HEK293 (cell line): Measurements from ENCODE around the gene ZBTB20.

Experiments
- CTCF ChIA-PET: fragments of 350-600 bp; formaldehyde crosslinking; extraction: SDS; loops from one replicate; lab custom pipeline; 2021; ENCODE audit warnings: antibody characterized with exemption; lab: Yijun Ruan, JAX
- POLR2A ChIA-PET: fragments of 300-600 bp; formaldehyde crosslinking; extraction: SDS; loops from one replicate; lab custom pipeline; 2020; ENCODE audit warnings: antibody characterized with exemption, inconsistent platforms; lab: Yijun Ruan, JAX
- H3K27ac ChIP-seq: fragments of 200-500 bp; sonication (Bioruptor generic); 2 replicates; pipeline ENCODE4 v1.5.1; 2014; ENCODE audit warnings: low read depth, low read length, control low read depth, inconsistent platforms; ENCODE audit errors: extremely low read depth
- H3K36me3 ChIP-seq, 2 experiments: fragments of 200-500 bp in 1 of 2; sonication (Bioruptor generic) in 1 of 2; 1 replicate in 1 of 2; 2 replicates in 1 of 2; pipeline ENCODE4 v1.5.1; 2014 to 2017; ENCODE audit warnings: inconsistent platforms in 2 of 2, low read length in 2 of 2; ENCODE audit not compliant: control insufficient read depth in 2 of 2, insufficient read depth in 1 of 2
- H3K4me1 ChIP-seq: fragments of 200-500 bp; sonication (Bioruptor generic); 2 replicates; pipeline ENCODE4 v1.5.1; 2014; ENCODE audit warnings: mild to moderate bottlenecking, low read length, inconsistent platforms; ENCODE audit not compliant: control insufficient read depth, insufficient read depth
- H3K4me3 ChIP-seq: 2 replicates; pipeline ENCODE4 v1.5.1; 2011; ENCODE audit warnings: low read depth, mild to moderate bottlenecking, control low read depth, low read length, moderate library complexity
- H3K9me3 ChIP-seq: fragments of 200-500 bp; sonication (Bioruptor generic); 2 replicates; pipeline ENCODE4 v1.5.1; 2014; ENCODE audit warnings: low read depth, low read length, inconsistent platforms; ENCODE audit not compliant: control insufficient read depth, insufficient read depth
- GLI4 ChIP-seq: fragments of 450-650 bp; formaldehyde crosslinking; IDR thresholded peaks from 2 replicates; pipeline ENCODE4 v1.5.1; 2016; ENCODE audit warnings: missing biosample characterization, missing genetic modification characterization
- GLIS2 ChIP-seq: fragments of 450-650 bp; formaldehyde crosslinking; IDR thresholded peaks from 2 replicates; pipeline ENCODE4 v1.5.1; 2016; ENCODE audit warnings: missing biosample characterization, missing genetic modification characterization
- KLF7 ChIP-seq: fragments of 450-650 bp; formaldehyde crosslinking; IDR thresholded peaks from 2 replicates; pipeline ENCODE4 v1.5.1; 2016; ENCODE audit warnings: missing biosample characterization, missing genetic modification characterization, borderline replicate concordance
- RBAK ChIP-seq: fragments of 450-650 bp; formaldehyde crosslinking; IDR thresholded peaks from 2 replicates; pipeline ENCODE4 v1.5.1; 2016; ENCODE audit warnings: missing biosample characterization, missing genetic modification characterization
- REPIN1 ChIP-seq: fragments of 450-650 bp; formaldehyde crosslinking; IDR thresholded peaks from 2 replicates; pipeline ENCODE4 v1.5.1; 2017; ENCODE audit warnings: missing biosample characterization, missing genetic modification characterization, low read depth
- ZBTB49 ChIP-seq: fragments of 450-650 bp; formaldehyde crosslinking; IDR thresholded peaks from 2 replicates; pipeline ENCODE4 v1.5.1; 2016; ENCODE audit warnings: missing biosample characterization, missing genetic modification characterization, low read depth
- ZIC2 ChIP-seq: fragments of 450-650 bp; formaldehyde crosslinking; IDR thresholded peaks from 2 replicates; pipeline ENCODE4 v1.5.1; 2016; ENCODE audit warnings: missing biosample characterization, missing genetic modification characterization
- ZNF133 ChIP-seq: fragments of 450-650 bp; formaldehyde crosslinking; IDR thresholded peaks from 2 replicates; pipeline ENCODE4 v1.5.1; 2016; ENCODE audit warnings: missing biosample characterization, missing genetic modification characterization
- ZNF335 ChIP-seq: fragments of 450-650 bp; formaldehyde crosslinking; conservative IDR thresholded peaks from 2 replicates; pipeline ENCODE4 v1.5.1; 2016; ENCODE audit warnings: missing biosample characterization, missing genetic modification characterization
- ZNF350 ChIP-seq: fragments of 450-650 bp; formaldehyde crosslinking; IDR thresholded peaks from 2 replicates; pipeline ENCODE4 v1.5.0; 2017; ENCODE audit warnings: missing biosample characterization, mild to moderate bottlenecking, missing genetic modification characterization
- ZNF354C ChIP-seq: fragments of 450-650 bp; formaldehyde crosslinking; IDR thresholded peaks from 2 replicates; pipeline ENCODE4 v1.5.1; 2016; ENCODE audit warnings: missing biosample characterization, missing genetic modification characterization, low read depth, borderline replicate concordance
- ZNF391 ChIP-seq: fragments of 450-650 bp; formaldehyde crosslinking; IDR thresholded peaks from 2 replicates; pipeline ENCODE4 v1.5.1; 2016; ENCODE audit warnings: low read depth, missing biosample characterization, missing genetic modification characterization, borderline replicate concordance
- ZNF426 ChIP-seq: fragments of 450-650 bp; formaldehyde crosslinking; IDR thresholded peaks from 2 replicates; pipeline ENCODE4 v1.5.1; 2017; ENCODE audit warnings: missing biosample characterization, missing genetic modification characterization, mild to moderate bottlenecking, inconsistent platforms, moderate library complexity
- ZNF501 ChIP-seq: fragments of 450-650 bp; formaldehyde crosslinking; IDR thresholded peaks from 2 replicates; pipeline ENCODE4 v1.5.1; 2016; ENCODE audit warnings: missing biosample characterization, missing genetic modification characterization
- ZNF530 ChIP-seq: fragments of 450-650 bp; formaldehyde crosslinking; IDR thresholded peaks from 2 replicates; pipeline ENCODE4 v1.5.1; 2016; ENCODE audit warnings: low read depth, missing biosample characterization, missing genetic modification characterization
- ZNF596 ChIP-seq: fragments of 450-650 bp; IDR thresholded peaks from 2 replicates; pipeline ENCODE4 v1.5.0; 2018; ENCODE audit warnings: missing biosample characterization, mild to moderate bottlenecking, missing genetic modification characterization, moderate library complexity
- ZNF624 ChIP-seq: fragments of 450-650 bp; formaldehyde crosslinking; IDR thresholded peaks from 2 replicates; pipeline ENCODE4 v1.5.1; 2017; ENCODE audit warnings: missing biosample characterization, missing genetic modification characterization
- ZNF639 ChIP-seq: fragments of 450-650 bp; formaldehyde crosslinking; IDR thresholded peaks from 2 replicates; pipeline ENCODE4 v1.5.1; 2016; ENCODE audit warnings: missing biosample characterization, missing genetic modification characterization
- ZNF76 ChIP-seq: fragments of 450-650 bp; formaldehyde crosslinking; IDR thresholded peaks from 2 replicates; pipeline ENCODE4; 2016; ENCODE audit warnings: low read depth, missing biosample characterization, missing genetic modification characterization, borderline replicate concordance
- ZNF777 ChIP-seq: fragments of 450-650 bp; formaldehyde crosslinking; IDR thresholded peaks from 2 replicates; pipeline ENCODE4 v1.5.1; 2017; ENCODE audit warnings: missing biosample characterization, missing genetic modification characterization, borderline replicate concordance
- ZSCAN23 ChIP-seq: fragments of 450-650 bp; formaldehyde crosslinking; IDR thresholded peaks from 2 replicates; pipeline ENCODE4 v1.5.1; 2016; ENCODE audit warnings: missing biosample characterization, missing genetic modification characterization

ZBTB20 gene

GRCh38 chr3:114428044-114428595 lies 719.0 kb downstream of the ZBTB20 start:
- Histone ChIP-seq H3K4me3 (no peak overlapping the region), H3K36me3 (no peaks in the 10 kb centered on the region), H3K4me1 (no peaks in the 10 kb centered on the region), H3K27ac (no peak overlapping the region), H3K9me3 (no peaks in the 10 kb centered on the region)
- TF ChIP-seq ZNF777 (tag by site-specific recombination) (no peak), ZNF501 (tag by site-specific recombination) (no peak), ZSCAN23 (no peak), ZNF133 (tag by site-specific recombination) (no peak), ZNF354C (tag by site-specific recombination) (no peak), KLF7 (tag by site-specific recombination) (no peak), ZNF391 (tag by site-specific recombination) (no peak), REPIN1 (tag by site-specific recombination) (no peak), ZNF335 (tag by site-specific recombination) (no peak), ZNF530 (tag by site-specific recombination) (no peak), RBAK (tag by site-specific recombination) (no peak), ZIC2 (tag by site-specific recombination) (no peak), ZNF76 (tag by site-specific recombination) (no peak), ZNF596 (tag by site-specific recombination) (no peak), GLI4 (tag by site-specific recombination) (no peak), ZNF350 (no peak), ZBTB49 (tag by site-specific recombination) (no peak), GLIS2 (no peak)
- ChIA-PET CTCF (no interaction called here), POLR2A (no interaction called here)

GRCh38 chr3:114427285-114428043 lies 719.6 kb downstream of the ZBTB20 start:
- ChIA-PET POLR2A (no interaction called here), CTCF (interaction anchor here (1.3 kb wide), 1 partner anchor 9 kb away, joined by 5 read pairs; no protein-coding TSS in a partner anchor)
- Histone ChIP-seq H3K36me3 (no peaks in the 10 kb centered on the region), H3K9me3 (no peaks in the 10 kb centered on the region), H3K4me3 (no peak overlapping the region), H3K27ac (no peak overlapping the region), H3K4me1 (no peaks in the 10 kb centered on the region)
- no peak for TF ChIP-seq ZNF639
- no peak for TF ChIP-seq ZNF624
- TF ChIP-seq ZNF426 (tag by site-specific recombination) = no peak
